T-helper 2 cell treated with Interferon-gamma antibody and Interleukin-4, amounts not matched to agents 100 ng/mL and 5 ng/mL, for 36 hours (primary cell): ENCODE measurements around the gene HOPX. TPM values are rescaled to one million over a fixed set of nuclear protein-coding genes. Genes with fewer than 3 reads are reported as not detected.
"Not testable (repeated sequence)": the region's sequence is repeated elsewhere in the genome, so short reads cannot be mapped to it uniquely, and the experiment has no call there.

Source experiments
- intact Hi-C: fragments of 100-400 bp; cut with micrococcal nuclease; formaldehyde crosslinking; loops from one replicate; pipeline ENCODE4 v1.15.1; 2023
- total RNA-seq: library from RNA; stranded (reverse); gene quantifications from 2 replicates; pipeline ENCODE4 v1.2.3, GENCODE V29; 2022

The HOPX gene, protein sequence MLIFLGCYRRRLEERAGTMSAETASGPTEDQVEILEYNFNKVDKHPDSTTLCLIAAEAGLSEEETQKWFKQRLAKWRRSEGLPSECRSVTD
- 36.8 and 36.9 TPM in 2 replicates for total RNA-seq

GRCh38 chr4:56681158-56681852 is at the start of gene HOPX:
Gene HOPX, minus strand, starts transcription at chr4:56681296. Its CDS starts 23,480 bp downstream, at chr4:56657816.
- intact Hi-C loops = no loop called here

- intact Hi-C loops = no loop called here
Observed at GRCh38 chr4:56730097-56730496, 49.0 kb upstream of the HOPX start.

- intact Hi-C loops = loop anchor here (5.0 kb wide), 1 partner anchor 571 kb away; no protein-coding TSS in a partner anchor
Observed at GRCh38 chr4:56728512-56728911, 47.4 kb upstream of the HOPX start.

DNA sequence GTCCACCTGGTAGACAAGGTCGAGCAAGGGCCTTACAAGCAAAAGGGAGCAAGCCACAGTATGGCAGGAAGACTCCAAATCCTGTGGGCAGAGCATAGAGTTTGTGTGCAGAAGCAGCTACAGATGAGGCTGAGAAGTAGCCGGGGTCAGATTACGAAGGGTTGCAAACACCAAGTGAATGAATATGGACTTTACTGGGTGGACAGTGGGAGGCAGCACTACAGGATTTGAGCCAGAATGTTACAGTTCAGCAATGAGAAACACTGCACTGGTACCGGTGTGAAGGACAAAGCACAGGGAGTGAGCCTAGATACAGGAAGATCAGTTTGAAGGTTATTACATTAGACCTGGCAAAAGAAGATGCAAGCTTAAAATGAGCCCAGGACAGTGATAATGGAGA is 46.1 kb upstream of the HOPX start:
- intact Hi-C loops = loop anchor here (5.0 kb wide), 1 partner anchor 570 kb away; no protein-coding TSS in a partner anchor

DNA sequence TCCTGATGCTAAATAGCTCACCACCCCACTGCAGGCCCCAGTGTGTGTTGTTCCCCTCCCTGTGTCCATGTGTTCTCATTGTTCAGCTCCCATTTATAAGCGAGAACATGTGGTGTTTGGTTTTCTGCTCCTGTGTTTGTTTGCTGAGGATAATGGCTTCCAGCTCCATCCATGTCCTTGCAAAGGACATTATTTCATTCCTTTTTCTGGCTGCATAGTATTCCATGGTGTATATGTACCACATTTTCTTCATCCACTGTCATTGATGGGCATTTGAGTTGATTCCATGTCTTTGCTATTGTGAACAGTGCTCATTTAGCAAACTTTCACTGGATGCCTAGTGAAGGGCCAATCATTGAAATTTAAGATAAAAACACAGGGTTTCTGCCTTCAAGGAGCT is 45.5 kb upstream of the HOPX start:
- intact Hi-C loops = loop anchor here (5.0 kb wide), 1 partner anchor 569 kb away; no protein-coding TSS in a partner anchor

- intact Hi-C loops = no loop called here
Observed at GRCh38 chr4:56723659-56724230, 42.6 kb upstream of the HOPX start.

DNA sequence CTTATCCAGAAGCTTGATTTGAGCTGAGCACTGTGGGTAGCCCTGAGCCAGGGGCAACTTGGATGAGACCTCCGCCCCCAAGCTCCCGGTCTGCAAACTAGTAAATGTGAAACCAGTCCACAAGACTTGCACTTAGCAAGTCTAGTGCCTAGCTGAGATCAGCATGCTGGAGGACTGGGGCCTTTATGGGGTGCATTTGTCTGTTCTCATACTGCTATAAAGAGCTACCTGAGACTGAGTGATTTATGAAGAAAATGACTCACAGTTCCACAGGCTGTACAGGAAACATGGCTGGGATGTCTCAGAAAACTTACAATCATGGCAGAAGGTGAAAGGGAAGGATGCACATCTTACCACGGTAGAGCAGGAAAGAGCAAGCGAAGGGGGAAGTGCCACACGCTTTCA is 42.1 kb upstream of the HOPX start:
- intact Hi-C loops = no loop called here

GRCh38 chr4:56708146-56708545 is 27.1 kb upstream of the HOPX start:
- intact Hi-C loops = no loop called here

DNA sequence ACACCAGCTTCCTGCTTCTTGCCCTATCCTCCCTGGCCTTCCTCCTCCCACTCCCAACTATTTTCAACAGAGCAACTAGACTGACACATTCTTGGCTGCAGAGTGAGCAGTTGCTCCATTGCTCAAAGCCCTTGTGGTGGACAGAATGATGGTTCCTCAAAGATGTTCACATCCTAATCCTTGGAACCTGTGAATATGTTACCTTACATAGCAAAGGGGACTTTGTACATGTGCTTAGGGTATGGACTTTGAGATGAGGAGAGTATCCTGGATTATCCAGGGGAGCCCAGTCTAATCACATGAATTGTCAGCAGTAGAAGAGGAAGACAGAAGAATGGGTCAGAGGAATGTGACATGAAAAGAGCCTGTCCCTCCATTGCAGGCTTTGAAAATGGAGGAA is 24.9 kb upstream of the HOPX start:
- intact Hi-C loops = no loop called here

DNA sequence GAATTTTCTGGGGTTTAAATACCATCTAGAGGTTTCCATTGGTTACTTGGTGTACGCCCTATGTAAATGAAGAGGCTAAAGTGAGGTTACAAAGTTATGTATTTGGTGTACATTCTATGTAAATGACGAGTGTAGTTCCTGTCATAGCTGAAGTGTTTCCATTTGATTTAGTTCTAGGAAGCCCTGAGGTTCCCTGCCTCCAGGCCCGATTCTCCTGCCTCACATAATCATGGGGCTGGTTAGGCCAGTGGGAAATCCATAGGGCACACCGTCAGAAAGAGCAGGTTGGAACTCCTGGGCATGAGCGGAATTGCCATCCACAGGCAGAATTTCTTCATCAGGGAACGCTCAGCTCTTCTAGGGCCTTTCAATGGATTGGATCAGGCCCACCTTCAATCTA is 24.2 kb upstream of the HOPX start:
- intact Hi-C loops = no loop called here

GRCh38 chr4:56704089-56704871 is 23.2 kb upstream of the HOPX start:
- intact Hi-C loops = no loop called here

DNA sequence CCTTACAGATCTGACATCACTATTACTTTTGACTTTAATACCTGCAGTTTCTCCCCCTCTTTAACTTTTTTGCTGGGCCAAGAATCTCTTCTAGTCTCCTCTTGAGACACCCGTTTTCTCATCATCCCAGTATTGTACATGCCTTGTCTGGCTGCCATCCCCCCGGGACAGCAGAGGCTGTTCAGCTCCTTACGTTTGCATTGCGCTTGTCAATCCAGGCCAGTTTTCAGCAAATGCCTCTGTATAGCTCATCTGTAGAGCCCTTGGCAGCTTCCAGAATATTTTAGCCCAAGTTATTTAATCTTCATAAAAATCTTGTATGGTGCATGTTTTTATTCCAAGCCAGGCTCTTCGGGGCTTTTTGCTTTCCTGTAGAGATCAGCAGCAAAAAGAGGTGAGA is 22.3 kb upstream of the HOPX start:
- intact Hi-C loops = no loop called here

- intact Hi-C loops = no loop called here
Observed at GRCh38 chr4:56701644-56702043, 20.5 kb upstream of the HOPX start.

GRCh38 chr4:56701161-56701480 is 20.0 kb upstream of the HOPX start:
- intact Hi-C loops = no loop called here

GRCh38 chr4:56699537-56700105 is 18.5 kb upstream of the HOPX start:
- intact Hi-C loops = no loop called here

- intact Hi-C loops = no loop called here
Observed at GRCh38 chr4:56698329-56698728, 17.2 kb upstream of the HOPX start.

DNA sequence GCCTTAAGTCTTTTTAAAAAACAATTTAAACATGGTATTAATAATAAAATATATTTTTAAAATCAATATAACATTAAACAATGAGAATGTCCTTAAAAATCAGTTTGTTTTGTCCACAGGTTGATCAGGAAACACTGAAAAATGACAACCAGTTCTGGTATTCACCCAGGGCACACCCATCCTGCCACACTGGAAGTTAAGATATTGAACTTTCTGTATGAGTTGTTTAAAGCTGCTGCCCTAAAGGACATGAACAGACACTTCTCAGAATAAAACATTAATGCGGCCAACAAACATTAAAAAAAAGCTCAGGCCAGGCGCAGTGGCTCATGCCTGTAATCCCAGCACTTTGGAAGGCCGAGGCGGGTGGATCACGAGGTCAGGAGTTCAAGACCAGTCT is 15.0 kb upstream of the HOPX start:
- intact Hi-C loops = no loop called here

- intact Hi-C loops = not testable (repeated sequence)
Observed at GRCh38 chr4:56693476-56693875, 12.4 kb upstream of the HOPX start.

GRCh38 chr4:56692576-56692975 is 11.5 kb upstream of the HOPX start:
- intact Hi-C loops = no loop called here

DNA sequence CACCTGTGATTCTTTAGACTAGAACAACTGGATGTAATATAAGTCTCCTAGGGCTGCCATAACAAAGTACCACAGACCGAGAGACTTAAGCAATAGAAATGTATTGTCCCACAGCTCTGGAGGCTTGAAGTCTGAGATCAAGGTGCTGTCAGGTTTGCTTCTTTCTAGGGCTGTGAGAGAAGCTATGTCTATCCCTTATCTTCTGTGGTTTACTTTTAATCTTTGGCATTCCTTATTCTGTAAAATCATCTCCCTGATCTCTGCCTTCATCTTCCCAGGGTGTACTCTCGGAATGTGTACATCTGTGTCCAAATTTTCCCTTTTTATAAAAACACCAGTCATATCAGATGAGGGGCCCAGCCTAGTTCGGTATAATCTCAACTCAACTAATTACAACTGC is 10.3 kb upstream of the HOPX start:
- intact Hi-C loops = no loop called here

GRCh38 chr4:56690393-56690792 is 9.3 kb upstream of the HOPX start:
- intact Hi-C loops = no loop called here
